Measurements from ENCODE around the gene ADCY10.

The ADCY10 gene

DNA sequence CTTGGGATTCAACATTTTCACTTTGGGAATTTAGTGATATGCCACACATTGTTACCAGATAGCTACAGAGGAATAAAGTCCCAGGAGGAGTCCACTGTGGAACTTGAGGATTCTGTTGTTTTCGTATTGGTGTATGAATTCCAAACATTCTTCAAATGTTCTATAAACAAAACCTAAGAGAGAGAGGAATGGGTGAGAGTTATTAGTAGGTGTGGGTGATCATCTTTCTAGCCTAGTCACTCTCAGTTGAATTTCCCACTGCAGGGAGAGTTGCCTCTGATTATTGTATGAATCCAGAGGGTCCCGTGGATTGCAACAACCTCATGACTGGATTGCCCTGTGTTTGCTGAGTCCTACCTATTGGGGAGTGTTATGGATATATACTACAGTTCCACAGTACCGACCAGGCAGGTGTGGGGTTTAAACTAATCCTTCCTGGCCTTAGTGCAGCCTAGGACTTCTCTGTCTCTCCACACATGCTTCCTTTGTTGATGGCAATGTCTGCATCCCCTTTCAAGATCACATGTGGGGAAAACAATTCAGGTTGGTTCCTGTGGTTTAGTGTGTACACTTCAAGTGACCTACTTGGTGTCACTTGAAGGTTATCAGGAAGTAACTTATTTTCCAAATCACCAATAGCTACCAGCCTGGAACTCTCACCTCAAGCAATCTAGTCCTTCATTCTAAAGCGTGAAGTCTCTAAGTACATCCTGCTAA is 91.8 kb downstream of the ADCY10 start:
- DNase-seq (ENCODE audit: low spot score) = no peak
- TF ChIP-seq, protein P1, sequence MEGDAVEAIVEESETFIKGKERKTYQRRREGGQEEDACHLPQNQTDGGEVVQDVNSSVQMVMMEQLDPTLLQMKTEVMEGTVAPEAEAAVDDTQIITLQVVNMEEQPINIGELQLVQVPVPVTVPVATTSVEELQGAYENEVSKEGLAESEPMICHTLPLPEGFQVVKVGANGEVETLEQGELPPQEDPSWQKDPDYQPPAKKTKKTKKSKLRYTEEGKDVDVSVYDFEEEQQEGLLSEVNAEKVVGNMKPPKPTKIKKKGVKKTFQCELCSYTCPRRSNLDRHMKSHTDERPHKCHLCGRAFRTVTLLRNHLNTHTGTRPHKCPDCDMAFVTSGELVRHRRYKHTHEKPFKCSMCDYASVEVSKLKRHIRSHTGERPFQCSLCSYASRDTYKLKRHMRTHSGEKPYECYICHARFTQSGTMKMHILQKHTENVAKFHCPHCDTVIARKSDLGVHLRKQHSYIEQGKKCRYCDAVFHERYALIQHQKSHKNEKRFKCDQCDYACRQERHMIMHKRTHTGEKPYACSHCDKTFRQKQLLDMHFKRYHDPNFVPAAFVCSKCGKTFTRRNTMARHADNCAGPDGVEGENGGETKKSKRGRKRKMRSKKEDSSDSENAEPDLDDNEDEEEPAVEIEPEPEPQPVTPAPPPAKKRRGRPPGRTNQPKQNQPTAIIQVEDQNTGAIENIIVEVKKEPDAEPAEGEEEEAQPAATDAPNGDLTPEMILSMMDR (IDR thresholded peaks at IDR 0.05; ENCODE audit: extremely low read depth, missing control alignments) = no peak

- TF ChIP-seq, protein P1 (IDR thresholded peaks at IDR 0.05; ENCODE audit: extremely low read depth, missing control alignments) = no peak
- DNase-seq (ENCODE audit: low spot score) = no peak
Observed at GRCh38 chr1:167821356-167821685, 92.6 kb downstream of the ADCY10 start.

GRCh38 chr1:167820684-167821355 is 93.1 kb downstream of the ADCY10 start:
- DNase-seq (ENCODE audit: low spot score) = no peak
- TF ChIP-seq, protein P1 (IDR thresholded peaks at IDR 0.05; ENCODE audit: extremely low read depth, missing control alignments) = no peak

DNA sequence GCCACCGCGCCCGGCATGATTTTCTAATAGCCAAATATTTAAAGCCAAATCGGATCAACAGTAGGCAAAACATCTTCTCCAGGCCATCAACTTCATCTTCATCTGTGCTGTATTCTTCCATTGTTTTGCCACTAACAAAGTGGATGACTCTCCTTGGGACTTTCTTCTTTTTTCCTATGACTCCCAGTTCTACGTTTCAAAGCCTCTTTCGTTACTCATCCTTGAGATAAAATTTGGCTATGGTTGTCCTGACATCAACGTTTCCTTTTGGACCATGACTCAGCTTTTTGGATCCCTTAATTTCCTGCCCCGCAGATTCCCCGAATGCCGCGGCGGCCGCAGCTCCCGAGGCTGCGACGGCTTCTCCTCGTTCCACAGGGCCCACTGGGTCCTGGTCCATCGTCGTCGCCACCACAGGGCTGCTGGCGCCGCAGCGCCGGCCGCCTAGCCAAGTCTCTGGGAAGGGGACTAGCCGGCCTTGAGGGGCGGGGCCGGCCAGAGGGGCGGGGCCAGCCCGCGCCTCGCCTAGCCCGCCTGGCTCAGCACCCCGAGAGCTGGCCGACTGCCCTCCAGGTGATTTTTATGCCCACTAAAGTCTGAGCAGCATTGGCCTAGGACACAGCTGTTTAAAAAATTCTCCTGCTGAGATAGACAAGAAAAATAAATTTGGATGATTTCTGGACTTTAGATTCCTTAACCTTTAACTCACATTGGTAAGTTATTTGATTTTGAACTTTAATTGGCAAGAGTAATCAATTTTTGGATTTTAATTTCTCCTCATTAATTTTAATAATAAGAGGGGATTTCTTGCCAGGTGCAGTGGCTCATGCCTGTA is 93.9 kb downstream of the ADCY10 start:
- TF ChIP-seq, protein P1 (IDR thresholded peaks at IDR 0.05; ENCODE audit: extremely low read depth, missing control alignments) = no peak
- DNase-seq (ENCODE audit: low spot score) = peak; percentile 80

DNA sequence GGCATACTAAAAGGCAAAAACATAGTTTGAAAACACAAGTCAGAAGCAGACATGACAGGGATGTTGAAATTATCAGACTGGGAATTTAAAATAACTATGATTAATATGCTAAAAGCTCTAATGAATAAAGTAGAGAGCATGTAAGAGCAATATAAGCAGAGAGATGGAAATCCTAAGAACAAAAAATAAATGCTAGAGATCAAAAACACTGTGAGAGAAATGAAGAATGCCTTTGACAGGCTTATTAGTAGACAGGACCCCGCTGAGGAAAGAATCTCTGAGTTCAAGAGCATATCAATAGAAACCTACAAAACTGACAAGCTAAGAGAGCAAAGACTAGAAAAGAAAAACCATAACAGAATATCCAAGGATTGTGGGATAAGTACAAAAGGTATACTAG is 98.3 kb downstream of the ADCY10 start:
- TF ChIP-seq, protein P1 (IDR thresholded peaks at IDR 0.05; ENCODE audit: extremely low read depth, missing control alignments) = no peak
- no peak for DNase-seq (ENCODE audit: low spot score)

DNA sequence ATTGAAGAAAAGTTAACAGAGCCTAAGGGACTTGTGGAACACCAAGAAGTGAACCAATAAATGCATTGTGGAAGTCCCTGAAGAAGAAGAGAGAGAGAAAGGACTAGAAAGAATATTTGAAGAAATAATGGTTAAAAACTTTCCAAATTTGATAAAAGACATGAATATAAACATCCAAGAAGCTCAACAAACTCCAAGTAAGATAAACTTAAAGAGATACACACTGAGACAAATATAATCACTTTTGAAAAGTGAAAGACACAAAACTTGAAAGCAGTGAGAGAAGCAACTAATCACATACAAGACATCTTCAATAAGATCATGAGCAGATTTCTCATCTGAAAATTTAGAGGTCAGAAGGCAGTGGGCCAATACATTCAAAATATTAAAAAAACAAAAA is 101.0 kb downstream of the ADCY10 start:
- TF ChIP-seq, protein P1 (IDR thresholded peaks at IDR 0.05; ENCODE audit: extremely low read depth, missing control alignments) = no peak

GRCh38 chr1:167808690-167809089 is 105.2 kb downstream of the ADCY10 start:
- TF ChIP-seq, protein P1 (IDR thresholded peaks at IDR 0.05; ENCODE audit: extremely low read depth, missing control alignments) = no peak
- no peak for DNase-seq (ENCODE audit: low spot score)

More for the DNA sequence above, 101.0 kb downstream of the ADCY10 start:
- DNase-seq (ENCODE audit: low spot score) = no peak
